KMS-11 (cell line): ENCODE data around the gene L1CAM.

Source experiments
- H2AFZ ChIP-seq: fragments of 200-600 bp; sonication (generic); 2 replicates; pipeline ENCODE4 v1.6.1; 2016; ENCODE audit warnings: antibody characterized with exemption, mixed run types, low read depth
- H3K27ac ChIP-seq: fragments of 200-600 bp; sonication (generic); 2 replicates; pipeline ENCODE4 v1.6.1; 2016; ENCODE audit warnings: mild to moderate bottlenecking, mixed run types
- H3K27me3 ChIP-seq: fragments of 200-600 bp; sonication (generic); 2 replicates; pipeline ENCODE4 v1.6.1; 2017; ENCODE audit warnings: mild to moderate bottlenecking, low read depth, mixed run types, moderate library complexity; ENCODE audit not compliant: insufficient read depth
- H3K36me3 ChIP-seq: fragments of 200-600 bp; sonication (generic); 2 replicates; pipeline ENCODE4 v1.6.1; 2017; ENCODE audit warnings: mild to moderate bottlenecking, mixed run types; ENCODE audit not compliant: insufficient read depth
- H3K4me1 ChIP-seq: fragments of 200-600 bp; sonication (generic); 2 replicates; pipeline ENCODE4 v1.6.1; 2016; ENCODE audit warnings: mild to moderate bottlenecking, low read depth, mixed run types; ENCODE audit not compliant: poor library complexity, severe bottlenecking
- H3K4me2 ChIP-seq: fragments of 200-600 bp; sonication (generic); 2 replicates; pipeline ENCODE4 v1.7.0; 2016; ENCODE audit warnings: mild to moderate bottlenecking, mixed run types
- H3K4me3 ChIP-seq: fragments of 200-600 bp; sonication (generic); IDR thresholded peaks from 2 replicates; pipeline ENCODE4 v1.6.1; 2017; ENCODE audit warnings: low read depth, low read length, mixed read lengths; ENCODE audit not compliant: insufficient read depth
- H3K79me2 ChIP-seq: fragments of 200-600 bp; sonication (generic); 2 replicates; pipeline ENCODE4 v1.6.1; 2016; ENCODE audit warnings: low read depth, mixed run types; ENCODE audit not compliant: insufficient read depth
- H3K9ac ChIP-seq: fragments of 200-600 bp; sonication (generic); 2 replicates; pipeline ENCODE4 v1.6.1; 2016; ENCODE audit warnings: mild to moderate bottlenecking, mixed run types
- H4K20me1 ChIP-seq: fragments of 200-600 bp; sonication (generic); 2 replicates; pipeline ENCODE4 v1.6.1; 2016; ENCODE audit warnings: mild to moderate bottlenecking, mixed run types; ENCODE audit not compliant: insufficient read depth
- CTCF ChIP-seq: fragments of 200-600 bp; sonication (generic); conservative IDR thresholded peaks from 2 replicates; pipeline ENCODE4 v1.6.1; 2017; ENCODE audit warnings: low read depth, mild to moderate bottlenecking, antibody characterized with exemption, low read length, moderate library complexity, mixed read lengths

Gene L1CAM

GRCh38 chrX:153921070-153921469, 35.1 kb upstream of the L1CAM start:
- H3K27ac ChIP-seq = no peak overlapping the region
- H3K9ac ChIP-seq = no peak overlapping the region
- H4K20me1 ChIP-seq = no peaks in the 10 kb centered on the region
- H3K79me2 ChIP-seq = peaks cover 43% of the 10 kb centered on the region
- H3K36me3 ChIP-seq = no peaks in the 10 kb centered on the region
- no peak overlapping the region for H3K4me3 ChIP-seq
- H3K27me3 ChIP-seq = no peaks in the 10 kb centered on the region
- no peak overlapping the region for H3K4me2 ChIP-seq
- TF ChIP-seq CTCF = no peak
- no peak overlapping the region for H2AFZ ChIP-seq
- peaks cover 12% of the 10 kb centered on the region for H3K4me1 ChIP-seq

- Histone ChIP-seq H3K27ac (no peak overlapping the region), H3K4me2 (no peak overlapping the region), H3K27me3 (no peaks in the 10 kb centered on the region), H3K79me2 (peaks cover 40% of the 10 kb centered on the region), H3K36me3 (no peaks in the 10 kb centered on the region), H2AFZ (no peak overlapping the region), H3K4me1 (peaks cover 12% of the 10 kb centered on the region), H3K9ac (no peak overlapping the region), H4K20me1 (no peaks in the 10 kb centered on the region), H3K4me3 (no peak overlapping the region)
- TF ChIP-seq CTCF = no peak
These were observed 34.6 kb upstream of the L1CAM start for GRCh38 chrX:153920546-153920945.

- no peak for TF ChIP-seq CTCF
- no peaks in the 10 kb centered on the region for H3K36me3 ChIP-seq
- H4K20me1 ChIP-seq = no peaks in the 10 kb centered on the region
These were observed 33.3 kb upstream of the L1CAM start for GRCh38 chrX:153919281-153919680.

GRCh38 chrX:153917869-153918268, 31.9 kb upstream of the L1CAM start:
- H4K20me1 ChIP-seq = no peaks in the 10 kb centered on the region
- no peak overlapping the region for H2AFZ ChIP-seq
- H3K79me2 ChIP-seq = peaks cover 13% of the 10 kb centered on the region; the same call in 1 of the 2 replicates
- no peaks in the 10 kb centered on the region for H3K27me3 ChIP-seq
- no peak for TF ChIP-seq CTCF
- no peak overlapping the region for H3K4me2 ChIP-seq
- no peak overlapping the region for H3K27ac ChIP-seq
- no peaks in the 10 kb centered on the region for H3K4me1 ChIP-seq
- no peak overlapping the region for H3K9ac ChIP-seq
- H3K36me3 ChIP-seq = no peaks in the 10 kb centered on the region
- H3K4me3 ChIP-seq = no peak overlapping the region

More at GRCh38 chrX:153919281-153919680, 33.3 kb upstream of the L1CAM start:
- Histone ChIP-seq H3K27me3 (no peaks in the 10 kb centered on the region), H3K27ac (no peak overlapping the region), H3K4me3 (no peak overlapping the region), H2AFZ (no peak overlapping the region), H3K4me2 (no peak overlapping the region), H3K9ac (no peak overlapping the region), H3K4me1 (peaks cover 11% of the 10 kb centered on the region), H3K79me2 (peaks cover 27% of the 10 kb centered on the region)

GRCh38 chrX:153913701-153914100, 27.7 kb upstream of the L1CAM start:
- H3K27ac ChIP-seq = no peak overlapping the region
- no peaks in the 10 kb centered on the region for H3K36me3 ChIP-seq
- no peaks in the 10 kb centered on the region for H4K20me1 ChIP-seq
- no peak overlapping the region for H3K4me2 ChIP-seq
- H3K79me2 ChIP-seq = no peaks in the 10 kb centered on the region; the same call in 1 of the 2 replicates
- H3K27me3 ChIP-seq = no peaks in the 10 kb centered on the region
- TF ChIP-seq CTCF = no peak
- H2AFZ ChIP-seq = no peak overlapping the region
- H3K4me3 ChIP-seq = no peak overlapping the region
- no peak overlapping the region for H3K9ac ChIP-seq
- H3K4me1 ChIP-seq = no peaks in the 10 kb centered on the region
